IMR-90 (cell line): Measurements from ENCODE around the gene PRMT7. TPM values are rescaled to one million over a fixed set of nuclear protein-coding genes. Genes with fewer than 3 reads are reported as not detected.

Experiments used
- ATAC-seq: fragments of 200-7000 bp; cut with Tn5 transposase; 2 replicates; pipeline ENCODE4 v1.9.1; 2020; ENCODE audit warnings: low read depth, mild to moderate bottlenecking, moderate library complexity
- BruUV-seq: library from RNA; stranded (reverse); fragments of 400-500 nt; replicated peaks from 2 replicates; lab custom pipeline; 2021; lab: Mats Ljungman, UMichigan
- CTCF ChIA-PET: fragments of 300-600 bp; formaldehyde crosslinking; extraction: SDS; loops from one replicate; lab custom pipeline; 2021; ENCODE audit warnings: antibody characterized with exemption; lab: Yijun Ruan, JAX
- POLR2A ChIA-PET: fragments of 300-600 bp; sonication (Branson Sonifier 250); formaldehyde crosslinking; loops from one replicate; lab custom pipeline; 2022; ENCODE audit warnings: antibody characterized with exemption; ENCODE audit not compliant: unreplicated experiment; lab: Charles Lee
- DNase-seq: peaks from one replicate; pipeline ENCODE4 v3.0.0; 2013
- H2AFZ ChIP-seq: replicated peaks from 2 replicates; pipeline ENCODE3; 2013; ENCODE audit warnings: low read length, mild to moderate bottlenecking; ENCODE audit not compliant: poor library complexity
- H2AK5ac ChIP-seq: 2 replicates; pipeline ENCODE4 v1.6.1; 2013; ENCODE audit warnings: low read depth, low read length, inconsistent platforms
- H2AK9ac ChIP-seq: replicated peaks from 2 replicates; pipeline ENCODE3; 2013; ENCODE audit warnings: mild to moderate bottlenecking, low read depth, low read length, moderate library complexity; ENCODE audit not compliant: poor library complexity
- H2BK120ac ChIP-seq: 2 replicates; pipeline ENCODE4 v1.6.1; 2013; ENCODE audit warnings: low read depth, low read length, inconsistent platforms
- H2BK15ac ChIP-seq: 3 replicates; pipeline ENCODE4 v1.6.1; 2013; ENCODE audit warnings: low read depth, low read length, inconsistent platforms
- H2BK20ac ChIP-seq: 2 replicates; pipeline ENCODE4 v1.6.1; 2013; ENCODE audit warnings: low read depth, mild to moderate bottlenecking, inconsistent platforms, low read length, moderate library complexity
- H2BK5ac ChIP-seq: 2 replicates; pipeline ENCODE4 v1.6.1; 2013; ENCODE audit warnings: mild to moderate bottlenecking, low read depth, low read length, inconsistent platforms; ENCODE audit not compliant: poor library complexity, severe bottlenecking
- H3K14ac ChIP-seq: replicated peaks from 2 replicates; pipeline ENCODE4 v1.6.1; 2013; ENCODE audit warnings: low read depth, low read length, inconsistent platforms
- H3K18ac ChIP-seq: 2 replicates; pipeline ENCODE4 v1.6.1; 2013; ENCODE audit warnings: low read depth, low read length, control low read depth
- H3K23ac ChIP-seq: 2 replicates; pipeline ENCODE4 v1.6.1; 2013; ENCODE audit warnings: low read depth, low read length, inconsistent platforms
- H3K27ac ChIP-seq: 2 replicates; pipeline ENCODE4 v1.5.1; 2013; ENCODE audit warnings: mild to moderate bottlenecking, control low read depth, low read length; ENCODE audit not compliant: insufficient read depth
- H3K27me3 ChIP-seq: 2 replicates; pipeline ENCODE4 v1.6.1; 2013; ENCODE audit warnings: low read length; ENCODE audit not compliant: control insufficient read depth, insufficient read depth
- H3K36me3 ChIP-seq: 2 replicates; pipeline ENCODE4 v1.6.1; 2013; ENCODE audit warnings: low read length, mixed read lengths; ENCODE audit not compliant: control insufficient read depth, insufficient read depth
- H3K4ac ChIP-seq: 2 replicates; pipeline ENCODE4 v1.6.1; 2013; ENCODE audit warnings: low read depth, low read length, inconsistent platforms
- H3K4me1 ChIP-seq: 2 replicates; pipeline ENCODE4 v1.6.1; 2013; ENCODE audit warnings: low read length, mixed read lengths; ENCODE audit not compliant: control insufficient read depth, insufficient read depth
- H3K4me2 ChIP-seq: 2 replicates; pipeline ENCODE4 v1.6.1; 2013; ENCODE audit warnings: low read depth, mild to moderate bottlenecking, control low read depth, low read length, moderate library complexity
- H3K4me3 ChIP-seq: 2 replicates; pipeline ENCODE4 v1.5.1; 2013; ENCODE audit warnings: low read depth, mild to moderate bottlenecking, control low read depth, low read length, moderate library complexity; ENCODE audit not compliant: insufficient read depth
- H3K56ac ChIP-seq: 2 replicates; pipeline ENCODE4 v1.6.1; 2013; ENCODE audit warnings: low read length, inconsistent platforms; ENCODE audit not compliant: insufficient read depth; ENCODE audit errors: extremely low read depth
- H3K79me1 ChIP-seq, 2 experiments: 2 replicates each; pipeline ENCODE4 v1.6.1; 2013; ENCODE audit warnings: low read length in 2 of 2, inconsistent platforms in 1 of 2, low read depth in 1 of 2
- H3K9ac ChIP-seq: 2 replicates; pipeline ENCODE4 v1.6.1; 2013; ENCODE audit warnings: low read depth, low read length, control low read depth
- H3K9me1 ChIP-seq: 2 replicates; pipeline ENCODE4 v1.6.1; 2013; ENCODE audit warnings: low read length, inconsistent platforms; ENCODE audit not compliant: insufficient read depth
- H3K9me3 ChIP-seq: 2 replicates; pipeline ENCODE4 v1.6.1; 2013; ENCODE audit warnings: low read length; ENCODE audit not compliant: control insufficient read depth, insufficient read depth
- H4K20me1 ChIP-seq: 2 replicates; pipeline ENCODE4 v1.6.1; 2013; ENCODE audit warnings: low read length, inconsistent platforms; ENCODE audit not compliant: insufficient read depth
- H4K5ac ChIP-seq: 2 replicates; pipeline ENCODE4 v1.6.1; 2013; ENCODE audit warnings: mild to moderate bottlenecking, low read depth, low read length, control low read depth
- H4K8ac ChIP-seq, 2 experiments: 2 replicates each; pipeline ENCODE4 v1.6.1; 2013; ENCODE audit warnings: low read depth in 2 of 2, low read length in 2 of 2, control low read depth in 1 of 2, inconsistent platforms in 1 of 2
- H4K91ac ChIP-seq: 2 replicates; pipeline ENCODE4 v1.6.1; 2013; ENCODE audit warnings: low read depth, low read length, inconsistent platforms; ENCODE audit not compliant: insufficient read depth
- CHD1 ChIP-seq: IDR thresholded peaks from 2 replicates; pipeline ENCODE4 v1.6.1; 2012; ENCODE audit warnings: low read depth, low read length, improper control_type of control experiment
- RCOR1 ChIP-seq: IDR thresholded peaks from 2 replicates; pipeline ENCODE4 v1.6.1; 2012; ENCODE audit warnings: mild to moderate bottlenecking, low read length, improper control_type of control experiment; ENCODE audit not compliant: insufficient replicate concordance
- RFX5 ChIP-seq: IDR thresholded peaks from 2 replicates; pipeline ENCODE4 v1.8.0; 2012; ENCODE audit warnings: low read depth, mild to moderate bottlenecking, low read length, moderate library complexity
- USF2 ChIP-seq: fragments of 150-350 bp; IDR thresholded peaks from 2 replicates; pipeline ENCODE4 v1.6.1; 2017; ENCODE audit warnings: mild to moderate bottlenecking, antibody characterized with exemption, low read length, low read depth
- WGBS, 2 experiments: methylation state at CpG; one replicate each; pipeline versions ENCODE4 v1.1.5 to v1.1.7; 2013; ENCODE audit warnings: missing lambda C conversion rate in 2 of 2; ENCODE audit not compliant: insufficient read length in 1 of 2; ENCODE audit errors: extremely low coverage in 2 of 2; 5-methylcytosine and 5-hydroxymethylcytosine counted together
- dilution Hi-C: fragments of 300-500 bp; cut with HindIII; formaldehyde crosslinking; loops from one replicate; pipeline ENCODE4 v1.14.3; 2018; ENCODE audit warnings: low sequenced_read_pairs; ENCODE audit not compliant: unreplicated experiment
- in situ Hi-C: fragments of 300-500 bp; cut with MboI; formaldehyde crosslinking; loops from 3 replicates; pipeline ENCODE4 v1.14.3; 2019; ENCODE audit warnings: low sequenced_read_pairs, inconsistent platforms, mixed read lengths
- intact Hi-C: fragments of 100-400 bp; cut with micrococcal nuclease; formaldehyde crosslinking; loops from 2 replicates; pipeline ENCODE4 v1.10.0; 2022
- polyA plus RNA-seq, 3 experiments: library from polyadenylated mRNA; depleted of rRNA; stranded (reverse); fragments of >200 nt; gene quantifications; 2 replicates each; pipeline ENCODE4 v1.2.3, GENCODE V29; 2012; ENCODE audit warnings: low replicate concordance in 1 of 3
- total RNA-seq: library from RNA; depleted of rRNA; stranded (reverse); fragments of >200 nt; gene quantifications from 2 replicates; pipeline ENCODE4 v1.2.3, GENCODE V29; 2012

PRMT7 gene
- total and polyA plus RNA-seq, 2 of the 4 experiments (the other 2 are of a cell fraction), result 63.1 to 68.6 TPM

DNA sequence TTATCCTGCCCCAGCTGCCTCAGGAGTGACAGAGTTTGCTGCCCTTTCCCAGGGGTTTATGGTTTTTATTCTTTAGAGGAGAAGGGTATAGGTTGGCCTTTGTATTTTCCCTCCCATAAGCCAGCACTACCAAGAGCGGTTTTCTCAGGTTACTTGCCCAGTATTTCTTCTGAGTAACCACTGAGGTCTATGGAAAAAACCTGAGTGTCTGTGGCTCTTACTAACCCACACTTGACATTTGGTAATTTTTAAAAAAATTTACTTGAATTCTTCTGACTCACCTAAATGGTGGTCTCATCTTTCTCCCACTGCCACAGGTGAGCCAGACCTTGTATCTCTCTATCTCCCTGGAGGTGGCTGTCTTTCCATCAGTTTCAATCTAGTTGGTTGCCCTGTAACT lies 40.5 kb upstream of the PRMT7 start:
- ChIA-PET CTCF (no interaction called here), POLR2A (interaction anchor here (0.6 kb wide), 1 partner anchor 18 kb away, joined by 5 read pairs; no protein-coding TSS in a partner anchor)
- no peak overlapping the region for H3K4ac ChIP-seq
- H2BK5ac ChIP-seq, result no peak overlapping the region
- no peak overlapping the region for H3K9ac ChIP-seq
- no peaks in the 10 kb centered on the region for H3K9me3 ChIP-seq
- H2AK5ac ChIP-seq, result no peak overlapping the region
- H4K20me1 ChIP-seq, result peaks cover 76% of the 10 kb centered on the region
- H2AK9ac ChIP-seq, result no peak overlapping the region
- H2BK15ac ChIP-seq, result no peak overlapping the region
- H2BK20ac ChIP-seq, result no peak overlapping the region
- H3K23ac ChIP-seq, result no peak overlapping the region
- no CpG with 5 or more reads among the region's 1 CpG for WGBS, 2 experiments
- H2BK120ac ChIP-seq, result no peak overlapping the region
- H3K4me1 ChIP-seq, result peaks cover 7% of the 10 kb centered on the region
- H3K36me3 ChIP-seq, result peaks cover 29% of the 10 kb centered on the region
- H3K27me3 ChIP-seq, result no peaks in the 10 kb centered on the region
- H3K56ac ChIP-seq, result no peak overlapping the region
- no peak overlapping the region for H3K14ac ChIP-seq
- in situ Hi-C loops (no loop called here), dilution Hi-C loops (no loop called here), intact Hi-C loops (no loop called here)
- H3K18ac ChIP-seq, result no peak overlapping the region
- H4K5ac ChIP-seq, result no peak overlapping the region
- no peak overlapping the region for H3K4me3 ChIP-seq
- no peak overlapping the region for H4K8ac ChIP-seq
- BruUV-seq, result no TSS peak
- no peak overlapping the region for H4K91ac ChIP-seq
- peaks cover 24 to 79% of the 10 kb centered on the region in 2 experiments; a peak in 3 of 4 replicates for H3K79me1 ChIP-seq
- DNase-seq (no peak), ATAC-seq (no peak)
- peaks cover 17% of the 10 kb centered on the region; the same call in 1 of the 2 replicates for H3K9me1 ChIP-seq
- H3K4me2 ChIP-seq, result no peak overlapping the region
- no peak overlapping the region for H2AFZ ChIP-seq
- H3K27ac ChIP-seq, result no peak overlapping the region
- no peak for TF ChIP-seq RCOR1
- TF ChIP-seq RFX5, result no peak
- TF ChIP-seq CHD1, result no peak
- TF ChIP-seq USF2, result no peak
